Vagina (tissue), 2 donors: Measurements from ENCODE around the gene FAM78B.

ENCODE experiments used
- CTCF ChIP-seq, 3 experiments: fragments of 450-650 bp in 2 of 3; fragments of 200-600 bp in 1 of 3; sonication (generic) in 1 of 3; IDR thresholded peaks; one replicate each; pipeline ENCODE4 v1.5.1; 2017 to 2019; ENCODE audit warnings: antibody characterized with exemption in 3 of 3, mild to moderate bottlenecking in 2 of 3, moderate library complexity in 2 of 3
- POLR2AphosphoS5 ChIP-seq, 2 donors: sonication (generic); formaldehyde crosslinking; IDR thresholded peaks; one replicate each; pipeline ENCODE4 v1.9.0; 2017; ENCODE audit warnings: antibody characterized with exemption in 2 of 2, mild to moderate bottlenecking in 2 of 2, low read depth in 1 of 2; ENCODE audit not compliant: insufficient read depth in 1 of 2

GRCh38 chr1:166119471-166119965 lies 47.3 kb downstream of the FAM78B start:
- TF ChIP-seq POLR2AphosphoS5 (IDR thresholded peaks at IDR 0.05; ENCODE audit: insufficient read depth in 1 of 2, low read depth in 1 of 2) (no peak), CTCF (IDR thresholded peaks at IDR 0.05) (no peak)
